ENCODE measurements around the gene CCDC57.

CCDC57 gene

GRCh38 chr17:82248815-82249674 is 36.4 kb upstream of the CCDC57 start:
- no peak for TF ChIP-seq CTCF (IDR thresholded peaks at IDR 0.05; ENCODE audit: low read depth, low read length)
- no peak overlapping the region for H3K4me3 ChIP-seq (replicated peaks in 1 of 2; ENCODE audit: low read depth in 2 of 2, low read length in 2 of 2)
- no peak for DNase-seq (ENCODE audit: low read depth in 2 of 2)

DNA sequence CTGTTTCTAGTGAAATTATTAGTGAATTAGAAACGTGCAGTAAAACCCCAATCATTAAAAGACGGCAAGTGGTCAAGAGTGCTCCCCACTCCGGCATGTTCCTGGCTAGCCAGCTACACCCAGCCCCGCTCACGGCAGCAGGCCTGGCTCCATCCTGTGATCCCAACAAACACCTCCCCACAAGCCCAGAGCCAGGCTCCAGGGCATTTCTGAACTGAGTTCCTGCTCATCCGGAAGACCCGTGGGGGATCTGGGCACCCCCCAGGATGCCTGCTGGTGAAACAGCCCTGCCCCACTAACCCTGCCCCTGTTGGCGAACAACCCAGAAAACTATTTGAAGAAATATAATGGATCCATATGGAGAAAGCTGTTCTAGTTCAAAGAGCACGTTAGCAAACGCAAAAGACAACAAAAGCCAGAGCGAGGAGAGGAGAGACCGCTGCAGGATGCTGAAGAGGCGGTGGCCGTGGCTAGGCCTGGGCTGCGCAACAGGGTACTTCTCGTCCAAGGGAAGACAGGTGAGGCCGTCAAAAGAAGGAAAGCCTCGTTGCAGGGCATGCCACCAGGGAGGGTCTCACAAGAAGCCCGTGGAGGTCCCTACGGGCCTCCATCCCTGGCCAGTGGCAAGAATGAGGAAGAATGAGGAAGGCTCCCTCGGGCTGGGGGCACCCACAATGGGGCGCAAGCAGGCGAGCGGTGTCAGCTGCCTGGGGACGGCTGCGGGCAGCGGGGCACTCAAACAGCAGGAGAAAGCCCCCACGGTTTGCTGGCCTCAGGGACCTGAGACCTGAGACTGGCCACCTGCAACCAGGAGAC is 35.4 kb upstream of the CCDC57 start:
- peak in 1 of 2 donors; percentile 17 for DNase-seq (ENCODE audit: low read depth in 2 of 2)
- TF ChIP-seq CTCF (IDR thresholded peaks at IDR 0.05; ENCODE audit: low read depth, low read length) = no peak
- H3K4me3 ChIP-seq (replicated peaks in 1 of 2; ENCODE audit: low read depth in 2 of 2, low read length in 2 of 2) = no peak overlapping the region

DNA sequence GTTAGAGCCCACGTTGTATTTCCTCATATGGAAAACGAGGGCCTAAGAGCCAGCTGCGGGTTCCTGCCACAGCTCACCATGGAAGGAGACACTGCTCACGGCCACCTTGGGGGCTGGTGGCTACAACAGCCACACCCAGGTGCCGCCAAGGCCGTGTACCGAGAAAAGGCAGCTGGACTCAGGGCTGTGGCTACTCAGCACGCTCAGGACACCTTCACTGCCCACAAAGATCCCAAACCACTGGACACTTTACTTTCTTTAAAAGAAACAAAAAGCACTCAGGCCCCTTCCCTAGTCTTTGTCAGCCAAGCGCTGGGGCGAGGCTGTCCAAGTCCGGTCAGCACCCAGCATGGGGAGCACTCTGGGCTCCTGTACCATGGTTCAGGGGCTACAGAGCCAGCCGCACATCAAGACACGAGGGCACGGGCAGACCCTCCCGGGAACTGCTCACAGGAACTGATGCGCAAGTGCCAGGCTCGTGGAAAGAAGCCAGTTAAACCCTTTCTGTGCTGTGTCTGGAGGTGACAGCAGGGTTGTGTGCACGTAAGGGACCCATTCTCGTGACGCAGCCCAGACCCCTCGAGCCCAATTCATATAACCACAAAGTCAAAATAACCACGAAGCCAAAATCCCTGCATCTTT is 34.7 kb upstream of the CCDC57 start:
- peak in 1 of 2 donors; percentile 16 for DNase-seq (ENCODE audit: low read depth in 2 of 2)
- TF ChIP-seq CTCF (IDR thresholded peaks at IDR 0.05; ENCODE audit: low read depth, low read length) = no peak
- H3K4me3 ChIP-seq (replicated peaks in 1 of 2; ENCODE audit: low read depth in 2 of 2, low read length in 2 of 2) = no peak overlapping the region

- no peak overlapping the region for H3K4me3 ChIP-seq (replicated peaks in 1 of 2; ENCODE audit: low read depth in 2 of 2, low read length in 2 of 2)
- peak; percentile 45 to 88 for DNase-seq (ENCODE audit: low read depth in 2 of 2)
- no peak for TF ChIP-seq CTCF (IDR thresholded peaks at IDR 0.05; ENCODE audit: low read depth, low read length)
Measured at GRCh38 chr17:82246365-82247181, 33.9 kb upstream of the CCDC57 start.

DNA sequence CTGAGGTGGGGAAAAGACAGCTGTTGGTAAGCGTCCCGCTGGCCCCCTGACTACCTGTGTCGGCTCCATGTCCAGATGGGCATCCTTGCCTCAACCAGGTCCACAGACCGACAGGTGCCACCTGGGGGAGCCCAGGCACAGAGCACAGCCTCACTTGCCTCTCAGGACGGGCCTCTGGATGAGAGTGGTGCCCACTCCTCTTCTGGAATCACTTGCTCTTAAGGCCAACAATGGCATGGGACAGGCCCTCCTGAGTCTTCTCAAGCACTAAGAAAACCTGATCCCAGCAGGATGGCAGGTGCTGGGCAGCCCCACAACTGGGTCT is 33.4 kb upstream of the CCDC57 start:
- DNase-seq (ENCODE audit: low read depth in 2 of 2) = no peak
- no peak for TF ChIP-seq CTCF (IDR thresholded peaks at IDR 0.05; ENCODE audit: low read depth, low read length)
- H3K4me3 ChIP-seq (replicated peaks in 1 of 2; ENCODE audit: low read depth in 2 of 2, low read length in 2 of 2) = no peak overlapping the region

All from cardiac fibroblast (primary cell).